RWPE1 (cell line): ENCODE measurements around the gene INSYN2B.

Experiments used
- CTCF ChIA-PET: fragments of 350-600 bp; sonication (Branson Sonifier 250); formaldehyde crosslinking; extraction: SDS; loops from one replicate; lab custom pipeline; 2021; lab: Yijun Ruan, JAX
- POLR2A ChIA-PET: fragments of 400-600 bp; formaldehyde crosslinking; extraction: SDS; loops from one replicate; lab custom pipeline; 2020; ENCODE audit warnings: antibody characterized with exemption; ENCODE audit not compliant: low non-redundant PET; lab: Yijun Ruan, JAX
- DNase-seq: peaks from one replicate; pipeline ENCODE4 v3.0.0; 2012; ENCODE audit warnings: low spot score
- H3K27ac ChIP-seq: fragments of 450-650 bp; 2 replicates; pipeline ENCODE4 v1.5.1; 2017
- CTCF ChIP-seq: fragments of 450-650 bp; conservative IDR thresholded peaks from 2 replicates; pipeline ENCODE4 v1.5.1; 2017; ENCODE audit warnings: low read depth, mild to moderate bottlenecking

Gene INSYN2B

DNA sequence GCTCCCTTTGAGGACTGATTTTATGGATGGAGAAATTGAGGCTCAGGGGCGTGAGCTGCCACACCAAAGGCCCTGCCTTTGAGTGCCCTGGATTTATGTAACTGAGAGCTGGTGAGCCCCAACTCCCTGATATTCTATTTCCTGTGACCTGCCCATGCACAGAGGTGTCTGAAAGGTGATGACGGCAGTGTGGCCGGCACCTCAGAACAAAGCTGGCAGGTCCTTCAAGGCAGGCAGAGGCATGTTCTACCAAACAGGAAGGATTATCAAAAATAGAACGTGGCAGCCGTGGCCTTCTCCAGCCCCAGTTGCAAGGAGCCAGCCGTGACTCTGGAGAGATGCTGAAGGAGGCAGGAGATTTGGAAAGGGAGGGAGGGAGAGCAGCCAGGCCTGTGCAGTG, 36.2 kb downstream of the INSYN2B start:
- H3K27ac ChIP-seq: no peak overlapping the region
- ChIA-PET POLR2A (no interaction called here), CTCF (interaction anchor here (0.7 kb wide), 1 partner anchor 26 kb away, joined by 3 read pairs; no protein-coding TSS in a partner anchor)
- DNase-seq: peak; percentile 70
- no peak for TF ChIP-seq CTCF

DNA sequence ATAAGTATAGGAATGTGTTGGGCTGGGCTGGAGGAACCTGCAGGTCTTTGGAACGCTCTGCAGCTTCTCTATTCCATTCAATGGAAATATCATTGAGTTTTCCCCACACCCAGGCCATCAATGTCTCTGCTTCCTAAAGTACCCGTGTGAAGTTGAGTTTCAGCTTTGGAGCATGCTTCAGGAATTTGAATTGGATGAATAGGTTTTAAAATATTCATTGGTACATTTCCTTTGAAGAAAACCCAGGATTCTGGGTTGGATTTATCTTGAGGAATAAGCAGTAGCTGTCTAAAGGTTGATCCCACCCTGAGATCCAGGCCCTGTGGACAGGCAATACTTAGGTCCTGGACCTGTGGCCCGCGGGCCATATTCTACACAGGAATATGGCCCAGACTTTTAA, 37.3 kb downstream of the INSYN2B start:
- DNase-seq: no peak
- ChIA-PET CTCF (no interaction called here), POLR2A (interaction anchor here (0.6 kb wide), 1 partner anchor 13 kb away, joined by 5 read pairs; no protein-coding TSS in a partner anchor)
- no peak for TF ChIP-seq CTCF
- H3K27ac ChIP-seq: no peak overlapping the region

GRCh38 chr5:169942181-169942580, 38.1 kb downstream of the INSYN2B start:
- POLR2A ChIA-PET: no interaction called here
- H3K27ac ChIP-seq: no peak overlapping the region
- no peak for TF ChIP-seq CTCF
- DNase-seq: no peak
- CTCF ChIA-PET: no interaction called here

DNA sequence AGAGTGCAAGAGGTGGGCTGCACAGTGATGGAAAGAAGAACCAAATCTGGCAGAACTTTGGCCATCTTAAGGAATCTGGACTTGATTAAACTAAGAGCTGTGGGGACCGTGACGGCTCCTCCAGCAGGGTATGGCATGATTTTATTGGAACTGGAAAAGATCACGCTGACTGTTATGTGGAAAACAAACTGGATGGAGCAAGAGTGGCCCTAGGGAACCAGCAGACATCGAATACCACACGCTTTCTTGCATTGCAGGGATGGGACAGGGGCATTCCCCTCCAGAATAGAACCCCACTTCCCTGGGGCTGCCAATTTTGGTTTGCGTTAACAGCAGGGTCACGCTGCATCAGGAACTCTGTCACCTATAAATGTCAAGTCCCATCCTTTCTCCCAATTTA, 38.8 kb downstream of the INSYN2B start:
- ChIA-PET POLR2A (no interaction called here), CTCF (no interaction called here)
- DNase-seq: no peak
- TF ChIP-seq CTCF: no peak
- no peak overlapping the region for H3K27ac ChIP-seq

DNA sequence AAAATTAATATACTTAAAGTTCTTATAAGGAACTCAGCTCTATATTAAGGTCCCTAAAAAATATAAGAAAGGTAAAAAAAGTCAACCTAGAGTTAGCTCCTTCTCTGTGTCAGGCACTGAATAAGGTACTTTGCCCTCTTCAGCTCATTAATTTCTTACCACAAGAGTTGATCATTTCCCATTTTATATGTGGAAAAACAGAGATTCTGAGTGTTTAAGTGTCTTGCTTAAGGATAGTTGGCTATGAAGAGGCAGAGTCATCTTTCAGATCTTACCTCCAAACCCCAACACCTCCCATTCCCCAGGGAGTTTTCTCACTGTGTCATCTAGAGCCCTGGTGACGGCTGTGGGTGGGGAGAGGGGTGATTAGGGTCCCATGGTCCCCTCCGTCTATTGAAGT, 40.6 kb downstream of the INSYN2B start:
- DNase-seq: no peak
- no peak for TF ChIP-seq CTCF
- CTCF ChIA-PET: interaction anchor here (1.4 kb wide), 1 partner anchor 41 kb away, joined by 7 read pairs; the partner anchor contains the start of gene INSYN2B
- no peak overlapping the region for H3K27ac ChIP-seq
- POLR2A ChIA-PET: no interaction called here

DNA sequence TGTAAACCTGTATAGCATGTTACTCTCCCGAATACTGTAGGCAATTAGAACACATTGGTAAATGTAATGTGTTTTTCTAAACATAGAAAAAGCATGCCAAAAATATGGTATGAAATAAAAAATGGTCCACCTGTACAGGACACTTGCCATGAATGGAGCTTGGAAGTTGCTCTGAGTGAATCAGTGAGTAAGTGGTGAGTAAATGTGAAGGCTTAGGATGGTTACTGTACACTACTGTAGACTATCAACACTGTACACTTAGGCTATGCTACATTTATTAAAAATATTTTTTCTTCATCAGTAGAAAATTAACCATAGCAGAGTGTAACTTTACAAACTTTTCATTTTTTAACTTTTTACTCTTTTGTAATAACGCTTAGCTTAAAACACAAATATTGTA, 41.9 kb downstream of the INSYN2B start:
- ChIA-PET POLR2A (no interaction called here), CTCF (interaction anchor here (0.6 to 1.4 kb wide), 3 partner anchors 42 to 288 kb away, joined by 3 to 7 read pairs (median 3); partner anchors contain the start of gene INSYN2B)
- no peak for DNase-seq
- TF ChIP-seq CTCF: no peak
- no peak overlapping the region for H3K27ac ChIP-seq
